DND-41 (cell line): ENCODE data around the gene SLC30A9.

Experiments
- EZH2 ChIP-seq: IDR thresholded peaks from 3 replicates; pipeline ENCODE4 v1.6.1; 2012; ENCODE audit warnings: borderline replicate concordance, low read depth, mild to moderate bottlenecking, moderate library complexity, low read length, inconsistent platforms; ENCODE audit not compliant: severe bottlenecking
- TF ChIP-seq, protein P1 (sequence below): IDR thresholded peaks from 2 replicates; pipeline ENCODE4 v1.5.1; 2012; ENCODE audit warnings: borderline replicate concordance, low read length, moderate library complexity, mild to moderate bottlenecking; ENCODE audit not compliant: poor library complexity, severe bottlenecking; ENCODE audit errors: extremely low read depth

- TF ChIP-seq, protein P1, sequence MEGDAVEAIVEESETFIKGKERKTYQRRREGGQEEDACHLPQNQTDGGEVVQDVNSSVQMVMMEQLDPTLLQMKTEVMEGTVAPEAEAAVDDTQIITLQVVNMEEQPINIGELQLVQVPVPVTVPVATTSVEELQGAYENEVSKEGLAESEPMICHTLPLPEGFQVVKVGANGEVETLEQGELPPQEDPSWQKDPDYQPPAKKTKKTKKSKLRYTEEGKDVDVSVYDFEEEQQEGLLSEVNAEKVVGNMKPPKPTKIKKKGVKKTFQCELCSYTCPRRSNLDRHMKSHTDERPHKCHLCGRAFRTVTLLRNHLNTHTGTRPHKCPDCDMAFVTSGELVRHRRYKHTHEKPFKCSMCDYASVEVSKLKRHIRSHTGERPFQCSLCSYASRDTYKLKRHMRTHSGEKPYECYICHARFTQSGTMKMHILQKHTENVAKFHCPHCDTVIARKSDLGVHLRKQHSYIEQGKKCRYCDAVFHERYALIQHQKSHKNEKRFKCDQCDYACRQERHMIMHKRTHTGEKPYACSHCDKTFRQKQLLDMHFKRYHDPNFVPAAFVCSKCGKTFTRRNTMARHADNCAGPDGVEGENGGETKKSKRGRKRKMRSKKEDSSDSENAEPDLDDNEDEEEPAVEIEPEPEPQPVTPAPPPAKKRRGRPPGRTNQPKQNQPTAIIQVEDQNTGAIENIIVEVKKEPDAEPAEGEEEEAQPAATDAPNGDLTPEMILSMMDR = no peak
- no peak for TF ChIP-seq EZH2
Observed at GRCh38 chr4:42083816-42084215, 93.5 kb downstream of the SLC30A9 start.
